ENCODE measurements around the gene SOS1.
"Not testable (repeated sequence)": the region's sequence is repeated elsewhere in the genome, so short reads cannot be mapped to it uniquely, and the experiment has no call there.

The SOS1 gene

DNA sequence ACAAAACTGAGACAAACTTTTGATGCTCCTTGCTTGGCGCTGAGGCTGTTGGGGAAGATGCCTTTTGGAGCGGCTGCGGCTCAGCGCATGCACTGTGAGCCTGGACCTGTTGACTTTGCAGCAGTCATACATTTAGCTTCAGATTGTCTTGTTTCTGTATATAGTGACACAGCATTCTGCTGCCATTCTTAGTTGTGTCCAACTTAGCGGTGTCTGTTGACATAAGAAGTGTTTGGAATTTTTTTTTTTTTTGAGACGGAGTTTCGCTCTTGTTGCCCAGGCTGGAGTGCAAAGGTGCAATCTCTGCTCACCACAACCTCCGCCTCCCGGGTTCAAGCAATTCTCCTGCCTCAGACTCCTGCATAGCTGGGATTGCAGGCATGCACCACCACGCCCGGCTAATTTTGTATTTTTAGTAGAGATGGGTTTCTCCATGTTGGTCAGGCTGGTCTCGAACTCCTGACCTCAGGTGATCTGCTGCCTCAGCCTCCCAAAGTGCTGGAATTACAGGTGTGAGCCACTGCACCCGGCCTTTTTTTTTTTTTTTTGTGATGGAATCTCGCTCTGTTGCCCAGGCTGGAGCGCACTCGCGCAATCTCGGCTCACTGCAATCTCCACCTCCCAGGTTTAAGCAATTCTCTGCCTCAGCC, 17.5 kb upstream of the SOS1 start:
- not testable (repeated sequence) for DNase-seq

DNA sequence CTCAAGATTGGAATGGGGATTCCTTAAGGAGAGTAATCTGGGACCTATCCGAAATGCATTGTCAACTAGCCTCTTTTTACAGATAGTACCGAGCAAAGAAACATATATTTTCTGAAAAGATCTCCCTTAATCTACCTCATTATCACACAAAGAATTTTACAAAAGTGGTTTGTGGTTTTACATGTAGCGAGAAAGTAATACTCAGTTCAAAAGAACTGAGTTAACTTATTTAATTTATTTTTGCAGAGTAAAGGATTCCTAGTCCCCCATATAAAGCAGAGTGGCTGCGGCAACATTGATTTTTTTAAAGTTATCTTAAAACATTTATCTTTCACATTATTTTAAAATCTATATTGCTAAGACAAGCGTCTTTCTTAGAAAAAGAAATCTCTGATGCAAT, 15.9 kb upstream of the SOS1 start:
- no peak for DNase-seq

- no peak for DNase-seq
Measured at GRCh38 chr2:39135690-39136259, 14.9 kb upstream of the SOS1 start.

DNA sequence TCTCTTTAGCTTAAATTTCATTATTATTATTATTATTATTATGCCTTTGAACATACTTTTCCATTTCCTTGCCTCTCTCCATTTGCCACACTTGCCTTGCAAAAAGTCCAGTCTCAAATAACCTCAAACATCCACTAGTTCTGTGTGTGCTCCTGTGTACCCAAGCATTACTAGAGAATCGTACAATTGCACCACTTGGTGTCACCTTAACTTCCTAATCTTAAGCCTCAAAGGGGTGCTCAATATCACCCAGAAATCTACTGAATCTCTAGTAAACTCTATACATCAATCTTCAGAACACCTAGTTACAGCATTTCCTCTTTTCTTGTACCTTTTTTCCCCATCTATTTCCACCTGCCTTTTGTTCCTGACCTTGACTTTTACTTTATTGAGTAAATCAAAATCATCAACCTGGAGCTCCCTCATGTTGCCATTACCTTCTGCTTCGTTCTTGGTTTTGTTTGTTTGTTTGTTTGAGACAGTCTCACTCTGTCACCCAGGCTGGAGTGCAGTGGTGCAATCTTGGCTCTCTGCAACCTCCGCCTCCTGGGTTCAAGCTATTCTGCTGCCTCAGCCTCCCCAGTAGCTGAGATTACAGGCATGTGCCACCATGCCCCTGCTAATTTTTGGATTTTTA, 12.5 kb upstream of the SOS1 start:
- no peak for DNase-seq

DNA sequence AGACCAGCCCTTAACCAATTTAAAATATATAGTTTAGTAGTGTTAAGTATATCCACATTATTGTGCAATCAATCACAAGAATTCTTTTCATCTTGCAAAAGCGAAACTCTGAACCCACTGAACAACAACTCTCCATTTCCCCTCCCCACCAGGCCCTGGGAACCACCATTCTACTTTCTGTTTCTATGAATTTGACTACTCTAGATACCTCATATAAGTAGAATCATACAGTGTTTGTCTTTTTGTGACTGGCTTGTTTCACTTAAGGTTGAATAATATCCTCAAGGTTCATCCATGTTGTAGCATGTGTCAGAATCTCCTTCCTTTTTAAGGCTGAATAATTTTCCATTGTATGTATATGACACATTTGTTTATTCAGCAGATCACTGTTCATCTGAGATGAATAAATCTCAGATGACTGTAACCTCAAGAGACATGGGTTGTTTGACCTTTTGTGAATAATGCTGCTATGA, 8.1 kb upstream of the SOS1 start:
- DNase-seq: no peak

- no peak for DNase-seq
Measured at GRCh38 chr2:39127973-39128372, 7.1 kb upstream of the SOS1 start.

- no peak for DNase-seq
Measured at GRCh38 chr2:39124746-39125057, 3.9 kb upstream of the SOS1 start.

DNA sequence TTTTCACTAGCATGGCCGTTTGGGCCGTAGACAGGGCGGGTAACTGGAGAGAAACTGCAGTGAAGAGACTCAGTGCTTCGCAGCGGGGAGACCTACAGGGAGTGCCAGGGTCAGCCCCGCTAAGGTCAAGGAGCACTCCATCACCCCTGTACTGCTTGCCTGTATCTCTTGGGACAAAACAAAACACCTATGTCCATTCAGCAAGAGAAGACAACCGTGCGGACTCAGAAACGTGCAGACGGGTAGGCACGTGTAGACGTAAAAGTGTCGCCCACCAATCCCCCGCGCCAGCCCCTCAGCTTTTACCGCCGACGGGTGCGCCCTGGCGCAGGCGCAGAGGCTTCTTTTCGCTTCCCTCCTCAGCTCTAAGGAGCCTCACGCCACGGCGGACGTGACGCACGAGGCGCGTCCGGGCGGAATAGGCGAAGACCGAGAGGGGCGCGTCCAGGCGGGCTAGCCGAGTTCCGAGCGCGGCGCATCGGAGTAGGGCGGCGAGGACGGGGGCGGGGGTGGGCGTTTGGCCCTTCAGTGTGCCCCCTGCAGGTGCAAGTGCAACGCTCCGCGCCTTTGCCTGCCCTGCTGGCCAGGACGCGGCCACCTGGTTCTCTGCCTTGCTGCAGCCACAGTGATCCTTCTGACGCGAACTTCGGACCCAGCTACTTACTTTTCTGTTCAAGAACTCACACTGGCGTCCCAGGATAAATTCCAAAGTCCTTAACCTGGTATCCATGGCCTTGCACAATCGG, 3.3 kb upstream of the SOS1 start:
- peak; percentile 85 for DNase-seq

DNA sequence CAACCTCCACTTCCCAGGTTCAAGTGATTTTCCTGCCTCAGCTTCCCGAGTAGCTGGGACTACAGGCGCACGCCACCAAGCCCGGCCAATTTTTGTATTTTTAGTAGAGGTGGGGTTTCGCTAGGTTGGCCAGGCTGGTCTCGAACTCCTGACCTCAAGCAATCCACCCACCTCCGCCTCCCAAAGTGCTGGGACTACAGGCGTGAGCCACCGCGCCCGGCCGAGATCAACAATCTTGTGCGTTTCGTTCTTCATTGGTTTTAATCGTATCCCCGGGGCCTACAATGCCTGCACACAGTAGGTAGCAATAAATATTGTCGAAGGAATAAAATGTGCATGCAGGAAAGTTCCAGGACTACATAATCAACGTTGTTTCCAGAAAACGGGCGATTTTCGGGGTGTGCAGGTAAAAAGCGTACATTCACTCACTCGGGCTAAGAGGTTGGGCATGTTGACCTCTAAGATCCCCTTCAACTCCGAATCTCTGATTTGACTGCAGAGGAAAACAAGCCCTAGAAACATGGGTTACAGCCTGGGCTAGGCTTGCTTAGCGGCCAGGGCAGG, 2.7 kb upstream of the SOS1 start:
- DNase-seq: no peak

DNA sequence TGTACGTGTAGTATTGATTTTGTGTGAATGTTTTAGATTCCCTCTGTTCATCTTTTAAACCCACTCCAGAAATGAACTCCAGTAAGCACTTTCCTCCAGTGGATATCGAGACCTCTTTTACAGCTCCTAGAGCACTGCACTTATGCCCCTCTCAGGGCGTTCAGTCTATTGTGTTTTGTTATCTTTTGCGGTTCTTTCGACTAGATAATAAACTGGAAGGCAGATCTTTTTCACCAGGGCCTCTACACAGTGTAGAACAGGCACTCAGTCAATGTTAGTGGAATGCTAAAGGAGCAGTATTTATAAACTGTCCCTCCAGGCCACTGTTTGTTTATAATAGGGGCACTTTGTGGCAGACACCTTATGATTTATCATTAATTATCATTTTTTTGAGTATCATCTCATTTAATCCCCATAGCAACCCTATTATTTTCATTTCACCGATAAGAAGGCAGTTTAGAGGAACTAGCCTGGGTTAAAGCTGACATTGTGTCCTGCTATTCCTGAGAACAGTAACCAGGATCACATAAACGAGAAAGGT, 742 bp upstream of the SOS1 start:
- DNase-seq: no peak

- DNase-seq: no peak
Measured at GRCh38 chr2:39120521-39120770, 405 bp downstream of the SOS1 start.

- peak; percentile 18 for DNase-seq
Measured at GRCh38 chr2:39119732-39120520, 925 bp downstream of the SOS1 start.

GRCh38 chr2:39118786-39119499, 1.9 kb downstream of the SOS1 start:
- peak; percentile 34 for DNase-seq

GRCh38 chr2:39115556-39115955, 5.3 kb downstream of the SOS1 start:
- DNase-seq: no peak

DNA sequence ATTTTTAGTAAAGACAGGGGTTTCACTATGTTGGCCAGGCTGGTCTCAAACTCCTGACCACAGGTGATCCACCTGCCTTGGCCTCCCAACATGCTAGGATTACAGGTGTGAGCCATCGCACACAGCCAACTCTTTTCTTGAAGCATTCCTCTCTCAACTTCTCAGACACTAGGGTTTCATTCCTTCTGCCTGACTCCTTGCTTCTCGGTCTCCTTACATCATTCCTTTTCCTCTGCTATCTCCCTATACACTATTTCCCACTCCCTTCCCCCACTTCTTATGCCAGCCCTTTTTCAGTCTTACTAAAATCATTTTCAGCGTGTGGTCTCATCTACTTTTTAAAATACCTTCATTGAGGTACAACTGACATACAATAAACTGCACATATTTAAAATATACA, 6.1 kb downstream of the SOS1 start:
- DNase-seq: no peak

DNA sequence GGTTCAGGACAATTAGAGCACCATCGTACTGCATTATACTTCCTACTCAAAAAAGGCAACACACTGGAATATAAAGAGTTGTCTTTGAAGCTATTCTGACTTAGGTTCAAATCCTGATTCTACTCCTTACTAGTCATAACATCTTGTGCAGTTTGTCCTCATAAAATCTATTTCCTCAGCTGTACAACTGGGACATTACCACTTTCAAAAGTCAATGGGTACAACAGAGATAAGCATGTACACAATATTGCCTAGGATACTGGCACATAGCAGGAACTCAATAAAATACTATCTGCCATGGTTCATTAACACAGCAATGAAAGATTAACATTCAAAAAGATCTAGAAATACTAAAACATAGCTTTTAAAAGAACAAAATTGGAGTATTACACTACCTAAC, 11.3 kb downstream of the SOS1 start:
- no peak for DNase-seq

DNA sequence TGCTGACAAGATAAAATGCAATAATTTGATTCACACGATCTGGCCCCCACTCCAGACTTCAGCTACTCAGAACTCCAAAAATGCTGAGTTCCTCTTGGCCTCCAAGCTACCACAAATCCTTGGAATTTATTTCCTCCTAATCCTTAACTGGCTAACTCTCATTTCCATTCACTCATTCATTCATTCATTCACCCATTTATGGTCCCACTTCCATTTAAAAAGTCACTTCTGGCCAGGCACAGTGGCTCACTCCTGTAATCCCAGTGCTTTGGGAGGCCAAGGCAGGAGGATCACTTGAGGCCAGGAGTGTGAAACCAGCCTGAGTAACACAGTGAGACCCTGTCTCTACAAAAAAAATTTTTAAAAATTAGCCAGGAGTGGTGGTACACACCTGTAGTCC, 12.5 kb downstream of the SOS1 start:
- DNase-seq: no peak

- DNase-seq: no peak
Measured at GRCh38 chr2:39107724-39108273, 13.1 kb downstream of the SOS1 start.

GRCh38 chr2:39107156-39107555, 13.7 kb downstream of the SOS1 start:
- no peak for DNase-seq

- no peak for DNase-seq
Measured at GRCh38 chr2:39099870-39100728, 20.8 kb downstream of the SOS1 start.
